Activated CD4-positive, alpha-beta T cell treated with anti-CD3 and anti-CD28 coated beads for 48 hours (primary cell): ENCODE results near the gene GADL1.

Experiments
- DNase-seq: peaks from one replicate; pipeline ENCODE4 v3.0.0-alpha.2; 2020

The GADL1 gene

GRCh38 chr3:30810625-30811024 is 83.8 kb downstream of the GADL1 start:
- DNase-seq = no peak

- no peak for DNase-seq
Observed at GRCh38 chr3:30805695-30806094, 88.8 kb downstream of the GADL1 start.

- no peak for DNase-seq
Observed at GRCh38 chr3:30804984-30805383, 89.5 kb downstream of the GADL1 start.

- no peak for DNase-seq
Observed at GRCh38 chr3:30795176-30795575, 99.3 kb downstream of the GADL1 start.

GRCh38 chr3:30793740-30794139 is 100.7 kb downstream of the GADL1 start:
- no peak for DNase-seq

GRCh38 chr3:30790150-30790549 is 104.3 kb downstream of the GADL1 start:
- no peak for DNase-seq

- no peak for DNase-seq
Observed at GRCh38 chr3:30786365-30786764, 108.1 kb downstream of the GADL1 start.

- peak; percentile 19 for DNase-seq
Observed at GRCh38 chr3:30779686-30780287, 114.7 kb downstream of the GADL1 start.

- DNase-seq = no peak
Observed at GRCh38 chr3:30778933-30779332, 115.5 kb downstream of the GADL1 start.

GRCh38 chr3:30777426-30778113 is 116.9 kb downstream of the GADL1 start:
- DNase-seq = no peak

- no peak for DNase-seq
Observed at GRCh38 chr3:30776186-30776815, 118.2 kb downstream of the GADL1 start.

GRCh38 chr3:30775040-30775439 is 119.4 kb downstream of the GADL1 start:
- no peak for DNase-seq

GRCh38 chr3:30774062-30774461 is 120.4 kb downstream of the GADL1 start:
- DNase-seq = no peak

GRCh38 chr3:30770387-30770786 is 124.1 kb downstream of the GADL1 start:
- DNase-seq = no peak

GRCh38 chr3:30768703-30769550 is 125.5 kb downstream of the GADL1 start:
- DNase-seq = peak; percentile 84

- DNase-seq = no peak
Observed at GRCh38 chr3:30768046-30768445, 126.4 kb downstream of the GADL1 start.

- DNase-seq = no peak
Observed at GRCh38 chr3:30766522-30766921, 127.9 kb downstream of the GADL1 start.

- no peak for DNase-seq
Observed at GRCh38 chr3:30764891-30765290, 129.6 kb downstream of the GADL1 start.

- DNase-seq = no peak
Observed at GRCh38 chr3:30764281-30764680, 130.2 kb downstream of the GADL1 start.

GRCh38 chr3:30761374-30761773 is 133.1 kb downstream of the GADL1 start:
- DNase-seq = no peak

GRCh38 chr3:30760737-30761136 is 133.7 kb downstream of the GADL1 start:
- no peak for DNase-seq

- no peak for DNase-seq
Observed at GRCh38 chr3:30760040-30760695, 134.3 kb downstream of the GADL1 start.

GRCh38 chr3:30756218-30756617 is 138.2 kb downstream of the GADL1 start:
- no peak for DNase-seq
